K562 (cell line): ENCODE data around the gene FAM83E. TPM values are rescaled to one million over a fixed set of nuclear protein-coding genes. Genes with fewer than 3 reads are reported as not detected.

Experiments used
- FOSL1 ChIP-seq: fragments of 200-800 bp; sonication (Bioruptor generic); conservative IDR thresholded peaks from 2 replicates; pipeline ENCODE4 v1.6.1; 2016; ENCODE audit warnings: missing genetic modification characterization, missing compliant biosample characterization
- HMGN3 ChIP-seq: IDR thresholded peaks from 2 replicates; pipeline ENCODE4 v1.6.1; 2011; ENCODE audit warnings: borderline replicate concordance, low read depth, mild to moderate bottlenecking, mixed read lengths, low read length; ENCODE audit not compliant: insufficient read length; ENCODE audit errors: extremely low read depth
- KAT2B ChIP-seq: IDR thresholded peaks from one replicate; pipeline ENCODE4 v1.6.1; 2012; ENCODE audit warnings: low read depth, mild to moderate bottlenecking, control low read depth, inconsistent platforms, low read length, moderate library complexity
- MIER1 ChIP-seq: fragments of 450-650 bp; IDR thresholded peaks from 2 replicates; pipeline ENCODE4 v1.6.1; 2016; ENCODE audit warnings: antibody characterized with exemption, mild to moderate bottlenecking, low read depth
- NONO ChIP-seq, 2 experiments: fragments of 200-400 bp in 1 of 2; fragments of 450-650 bp in 1 of 2; formaldehyde crosslinking in 1 of 2; IDR thresholded peaks; 2 replicates each; pipeline ENCODE4 v1.6.1; 2017; ENCODE audit warnings: low read depth in 2 of 2, mild to moderate bottlenecking in 2 of 2, moderate library complexity in 2 of 2, low read length in 1 of 2
- NR2C1 ChIP-seq, 2 experiments: fragments of 450-650 bp; IDR thresholded peaks; 2 replicates each; pipeline ENCODE4 v1.6.1; 2017; ENCODE audit warnings: mild to moderate bottlenecking in 2 of 2, antibody characterized with exemption in 1 of 2, inconsistent platforms in 1 of 2, missing compliant biosample characterization in 1 of 2, missing genetic modification characterization in 1 of 2
- SREBF2 ChIP-seq: sonication (generic); formaldehyde crosslinking; IDR thresholded peaks from 2 replicates; pipeline ENCODE4 v1.4.0; 2020; ENCODE audit warnings: mild to moderate bottlenecking, missing genetic modification reagents
- TEAD2 ChIP-seq: fragments of 450-650 bp; IDR thresholded peaks from 2 replicates; pipeline ENCODE4 v1.6.1; 2016; ENCODE audit warnings: missing genetic modification characterization, control low read depth, missing compliant biosample characterization
- ZNF561 ChIP-seq: fragments of 450-650 bp; formaldehyde crosslinking; conservative IDR thresholded peaks from 2 replicates; pipeline ENCODE4 v1.4.0; 2020; ENCODE audit warnings: mild to moderate bottlenecking, moderate library complexity
- ZNF696 ChIP-seq: fragments of 250-450 bp; sonication (Bioruptor Pico); conservative IDR thresholded peaks from 2 replicates; pipeline ENCODE4 v1.4.0; 2020; ENCODE audit warnings: mild to moderate bottlenecking, moderate library complexity
- polyA plus RNA-seq, 8 experiments: library from polyadenylated mRNA; depleted of rRNA in 4 of 8; stranded (reverse) in 5 of 8; unstranded in 3 of 8; fragments of >200 nt; fragmentation: Nextera tagmentation in 2 of 8; fragmentation: Illumina TruSeq in 1 of 8; extraction: Ambion mirVana in 2 of 8; extraction: Trizol in 1 of 8; gene quantifications; 2 replicates each; pipeline versions ENCODE4 v1.2.1 to v1.2.3, GENCODE V29; 2011 to 2014; ENCODE audit warnings: inconsistent platforms in 1 of 8, missing spikeins in 1 of 8
- total RNA-seq, 7 experiments: library from RNA; depleted of rRNA in 6 of 7; stranded (reverse); fragments of >200 nt in 6 of 7; fragmentation: Illumina TruSeq in 2 of 7; extraction: Trizol in 2 of 7; gene quantifications; 2 replicates each; pipeline versions ENCODE4 v1.2.1 to v1.2.3, GENCODE V29; 2011 to 2021; ENCODE audit warnings: low replicate concordance in 1 of 7
- TF ChIP-seq, protein P1 (sequence below): sonication (generic); formaldehyde crosslinking; IDR thresholded peaks from 2 replicates; pipeline ENCODE4 v1.8.1; 2023; ENCODE audit warnings: mild to moderate bottlenecking, missing genetic modification reagents
- TF ChIP-seq, protein P2 (sequence below): fragments of 450-650 bp; IDR thresholded peaks from 2 replicates; pipeline ENCODE4 v1.6.1; 2016; ENCODE audit warnings: mild to moderate bottlenecking, moderate library complexity

The FAM83E gene
- total and polyA plus RNA-seq, 9 of the 15 experiments (the other 6 are each of a cell fraction or from before 2014, with no cell fraction given) = 0.15 to 0.87 (median 0.29) TPM; not detected in 4

DNA sequence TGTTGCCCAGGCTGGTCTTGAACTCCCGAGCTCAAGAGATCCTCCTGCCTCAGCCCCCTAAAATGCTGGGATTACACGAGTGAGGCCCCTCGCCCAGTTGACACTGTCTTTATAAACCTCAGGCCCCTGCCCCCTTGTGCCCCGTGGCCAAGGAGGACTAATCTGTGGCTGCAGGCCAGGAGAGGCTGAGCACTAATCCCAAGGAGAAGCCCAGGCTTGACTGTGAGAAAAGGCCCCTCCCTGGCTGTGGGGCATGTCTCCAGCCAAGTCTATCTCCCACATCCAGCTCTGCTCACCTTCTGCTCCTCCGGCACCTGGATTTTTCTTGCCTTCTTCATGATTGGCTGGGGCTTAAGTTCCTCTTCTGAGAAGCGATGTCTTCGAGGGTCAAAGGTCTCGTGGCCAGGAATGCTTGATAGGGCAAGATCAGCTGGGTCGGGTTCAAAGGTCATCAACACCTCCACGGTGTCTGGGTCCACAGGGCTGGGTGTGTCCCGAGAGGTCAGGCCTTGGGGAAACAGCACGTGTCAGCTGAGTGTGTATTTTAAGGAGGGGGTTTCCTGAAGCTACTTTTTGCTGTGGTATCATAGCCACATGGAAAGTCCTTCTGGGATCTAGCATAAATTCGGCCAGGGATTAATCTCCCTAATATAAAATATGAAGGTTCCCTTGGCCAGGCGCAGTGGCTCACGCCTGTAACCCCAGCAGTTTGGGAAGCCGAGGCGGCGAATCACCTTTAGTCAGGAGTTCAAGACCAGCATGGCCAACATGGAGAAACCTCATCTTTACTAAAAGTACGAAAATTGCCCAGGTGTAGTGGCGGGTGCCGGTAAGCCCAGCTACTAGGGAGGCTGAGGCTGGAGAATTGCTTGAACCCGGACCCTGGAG, 18.5 kb upstream of the FAM83E start (continued):
- TF ChIP-seq, protein P1, sequence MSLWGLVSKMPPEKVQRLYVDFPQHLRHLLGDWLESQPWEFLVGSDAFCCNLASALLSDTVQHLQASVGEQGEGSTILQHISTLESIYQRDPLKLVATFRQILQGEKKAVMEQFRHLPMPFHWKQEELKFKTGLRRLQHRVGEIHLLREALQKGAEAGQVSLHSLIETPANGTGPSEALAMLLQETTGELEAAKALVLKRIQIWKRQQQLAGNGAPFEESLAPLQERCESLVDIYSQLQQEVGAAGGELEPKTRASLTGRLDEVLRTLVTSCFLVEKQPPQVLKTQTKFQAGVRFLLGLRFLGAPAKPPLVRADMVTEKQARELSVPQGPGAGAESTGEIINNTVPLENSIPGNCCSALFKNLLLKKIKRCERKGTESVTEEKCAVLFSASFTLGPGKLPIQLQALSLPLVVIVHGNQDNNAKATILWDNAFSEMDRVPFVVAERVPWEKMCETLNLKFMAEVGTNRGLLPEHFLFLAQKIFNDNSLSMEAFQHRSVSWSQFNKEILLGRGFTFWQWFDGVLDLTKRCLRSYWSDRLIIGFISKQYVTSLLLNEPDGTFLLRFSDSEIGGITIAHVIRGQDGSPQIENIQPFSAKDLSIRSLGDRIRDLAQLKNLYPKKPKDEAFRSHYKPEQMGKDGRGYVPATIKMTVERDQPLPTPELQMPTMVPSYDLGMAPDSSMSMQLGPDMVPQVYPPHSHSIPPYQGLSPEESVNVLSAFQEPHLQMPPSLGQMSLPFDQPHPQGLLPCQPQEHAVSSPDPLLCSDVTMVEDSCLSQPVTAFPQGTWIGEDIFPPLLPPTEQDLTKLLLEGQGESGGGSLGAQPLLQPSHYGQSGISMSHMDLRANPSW (CRISPR knock-in tag) = no peak
- TF ChIP-seq HMGN3 (no peak), MIER1 (no peak), NR2C1 (IDR thresholded peaks at IDR 0.05) (peak; percentile 98), NR2C1 (tag; IDR thresholded peaks at IDR 0.05) (peak; percentile 98), ZNF561 (CRISPR knock-in tag) (no peak), KAT2B (no peak), NONO (IDR thresholded peaks at IDR 0.05; ENCODE audit: low read depth in 2 of 2, low read length in 1 of 2) (peak in 1 of 2 experiments; percentile 16; a peak in 1 of 4 replicates), ZNF696 (CRISPR knock-in tag) (no peak), TEAD2 (tag) (peak; percentile 64), SREBF2 (CRISPR knock-in tag) (no peak), FOSL1 (tag) (peak; percentile 51; the same call in 1 of the 2 replicates)
- TF ChIP-seq, protein P2, sequence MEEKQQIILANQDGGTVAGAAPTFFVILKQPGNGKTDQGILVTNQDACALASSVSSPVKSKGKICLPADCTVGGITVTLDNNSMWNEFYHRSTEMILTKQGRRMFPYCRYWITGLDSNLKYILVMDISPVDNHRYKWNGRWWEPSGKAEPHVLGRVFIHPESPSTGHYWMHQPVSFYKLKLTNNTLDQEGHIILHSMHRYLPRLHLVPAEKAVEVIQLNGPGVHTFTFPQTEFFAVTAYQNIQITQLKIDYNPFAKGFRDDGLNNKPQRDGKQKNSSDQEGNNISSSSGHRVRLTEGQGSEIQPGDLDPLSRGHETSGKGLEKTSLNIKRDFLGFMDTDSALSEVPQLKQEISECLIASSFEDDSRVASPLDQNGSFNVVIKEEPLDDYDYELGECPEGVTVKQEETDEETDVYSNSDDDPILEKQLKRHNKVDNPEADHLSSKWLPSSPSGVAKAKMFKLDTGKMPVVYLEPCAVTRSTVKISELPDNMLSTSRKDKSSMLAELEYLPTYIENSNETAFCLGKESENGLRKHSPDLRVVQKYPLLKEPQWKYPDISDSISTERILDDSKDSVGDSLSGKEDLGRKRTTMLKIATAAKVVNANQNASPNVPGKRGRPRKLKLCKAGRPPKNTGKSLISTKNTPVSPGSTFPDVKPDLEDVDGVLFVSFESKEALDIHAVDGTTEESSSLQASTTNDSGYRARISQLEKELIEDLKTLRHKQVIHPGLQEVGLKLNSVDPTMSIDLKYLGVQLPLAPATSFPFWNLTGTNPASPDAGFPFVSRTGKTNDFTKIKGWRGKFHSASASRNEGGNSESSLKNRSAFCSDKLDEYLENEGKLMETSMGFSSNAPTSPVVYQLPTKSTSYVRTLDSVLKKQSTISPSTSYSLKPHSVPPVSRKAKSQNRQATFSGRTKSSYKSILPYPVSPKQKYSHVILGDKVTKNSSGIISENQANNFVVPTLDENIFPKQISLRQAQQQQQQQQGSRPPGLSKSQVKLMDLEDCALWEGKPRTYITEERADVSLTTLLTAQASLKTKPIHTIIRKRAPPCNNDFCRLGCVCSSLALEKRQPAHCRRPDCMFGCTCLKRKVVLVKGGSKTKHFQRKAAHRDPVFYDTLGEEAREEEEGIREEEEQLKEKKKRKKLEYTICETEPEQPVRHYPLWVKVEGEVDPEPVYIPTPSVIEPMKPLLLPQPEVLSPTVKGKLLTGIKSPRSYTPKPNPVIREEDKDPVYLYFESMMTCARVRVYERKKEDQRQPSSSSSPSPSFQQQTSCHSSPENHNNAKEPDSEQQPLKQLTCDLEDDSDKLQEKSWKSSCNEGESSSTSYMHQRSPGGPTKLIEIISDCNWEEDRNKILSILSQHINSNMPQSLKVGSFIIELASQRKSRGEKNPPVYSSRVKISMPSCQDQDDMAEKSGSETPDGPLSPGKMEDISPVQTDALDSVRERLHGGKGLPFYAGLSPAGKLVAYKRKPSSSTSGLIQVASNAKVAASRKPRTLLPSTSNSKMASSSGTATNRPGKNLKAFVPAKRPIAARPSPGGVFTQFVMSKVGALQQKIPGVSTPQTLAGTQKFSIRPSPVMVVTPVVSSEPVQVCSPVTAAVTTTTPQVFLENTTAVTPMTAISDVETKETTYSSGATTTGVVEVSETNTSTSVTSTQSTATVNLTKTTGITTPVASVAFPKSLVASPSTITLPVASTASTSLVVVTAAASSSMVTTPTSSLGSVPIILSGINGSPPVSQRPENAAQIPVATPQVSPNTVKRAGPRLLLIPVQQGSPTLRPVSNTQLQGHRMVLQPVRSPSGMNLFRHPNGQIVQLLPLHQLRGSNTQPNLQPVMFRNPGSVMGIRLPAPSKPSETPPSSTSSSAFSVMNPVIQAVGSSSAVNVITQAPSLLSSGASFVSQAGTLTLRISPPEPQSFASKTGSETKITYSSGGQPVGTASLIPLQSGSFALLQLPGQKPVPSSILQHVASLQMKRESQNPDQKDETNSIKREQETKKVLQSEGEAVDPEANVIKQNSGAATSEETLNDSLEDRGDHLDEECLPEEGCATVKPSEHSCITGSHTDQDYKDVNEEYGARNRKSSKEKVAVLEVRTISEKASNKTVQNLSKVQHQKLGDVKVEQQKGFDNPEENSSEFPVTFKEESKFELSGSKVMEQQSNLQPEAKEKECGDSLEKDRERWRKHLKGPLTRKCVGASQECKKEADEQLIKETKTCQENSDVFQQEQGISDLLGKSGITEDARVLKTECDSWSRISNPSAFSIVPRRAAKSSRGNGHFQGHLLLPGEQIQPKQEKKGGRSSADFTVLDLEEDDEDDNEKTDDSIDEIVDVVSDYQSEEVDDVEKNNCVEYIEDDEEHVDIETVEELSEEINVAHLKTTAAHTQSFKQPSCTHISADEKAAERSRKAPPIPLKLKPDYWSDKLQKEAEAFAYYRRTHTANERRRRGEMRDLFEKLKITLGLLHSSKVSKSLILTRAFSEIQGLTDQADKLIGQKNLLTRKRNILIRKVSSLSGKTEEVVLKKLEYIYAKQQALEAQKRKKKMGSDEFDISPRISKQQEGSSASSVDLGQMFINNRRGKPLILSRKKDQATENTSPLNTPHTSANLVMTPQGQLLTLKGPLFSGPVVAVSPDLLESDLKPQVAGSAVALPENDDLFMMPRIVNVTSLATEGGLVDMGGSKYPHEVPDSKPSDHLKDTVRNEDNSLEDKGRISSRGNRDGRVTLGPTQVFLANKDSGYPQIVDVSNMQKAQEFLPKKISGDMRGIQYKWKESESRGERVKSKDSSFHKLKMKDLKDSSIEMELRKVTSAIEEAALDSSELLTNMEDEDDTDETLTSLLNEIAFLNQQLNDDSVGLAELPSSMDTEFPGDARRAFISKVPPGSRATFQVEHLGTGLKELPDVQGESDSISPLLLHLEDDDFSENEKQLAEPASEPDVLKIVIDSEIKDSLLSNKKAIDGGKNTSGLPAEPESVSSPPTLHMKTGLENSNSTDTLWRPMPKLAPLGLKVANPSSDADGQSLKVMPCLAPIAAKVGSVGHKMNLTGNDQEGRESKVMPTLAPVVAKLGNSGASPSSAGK = no peak; the same call in 1 of the 2 replicates
